GM23248 (cell line): ENCODE measurements around the gene PTPRN2.

Experiments
- EZH2 ChIP-seq: fragments of 200-600 bp; sonication (generic); IDR thresholded peaks from 2 replicates; pipeline ENCODE4 v1.6.1; 2018; ENCODE audit warnings: antibody characterized with exemption, mild to moderate bottlenecking; ENCODE audit not compliant: insufficient read depth, poor library complexity, severe bottlenecking
- EZH2phosphoT487 ChIP-seq: fragments of 200-600 bp; sonication (generic); IDR thresholded peaks from 2 replicates; pipeline ENCODE4 v1.6.1; 2018; ENCODE audit warnings: antibody characterized with exemption, moderate library complexity, mild to moderate bottlenecking, low read depth; ENCODE audit not compliant: insufficient read depth

- TF ChIP-seq EZH2 (no peak), EZH2phosphoT487 (no peak)
Measured at GRCh38 chr7:157886266-157886665, 701.4 kb downstream of the PTPRN2 start.
